HCT116 (cell line): ENCODE data around the gene ANAPC1. TPM values are rescaled to one million over a fixed set of nuclear protein-coding genes. Genes with fewer than 3 reads are reported as not detected.

Experiments used
- ATAC-seq: fragments of 200-7000 bp; cut with Tn5 transposase; 2 replicates; pipeline ENCODE4 v1.9.1; 2020; ENCODE audit warnings: mild to moderate bottlenecking, moderate library complexity
- Bru-seq: library from RNA; stranded (reverse); fragments of 400-500 nt; gene quantifications from one replicate; lab custom pipeline; 2021; lab: Mats Ljungman, UMichigan
- BruChase-seq, 2 experiments: library from RNA; stranded (reverse); fragments of 400-500 nt; gene quantifications; one replicate each; lab custom pipeline; 2021; lab: Mats Ljungman, UMichigan
- BruUV-seq: library from RNA; stranded (reverse); fragments of 400-500 nt; replicated peaks from 2 replicates; lab custom pipeline; 2021; lab: Mats Ljungman, UMichigan
- CTCF ChIA-PET: fragments of 300-600 bp; sonication (Branson Sonifier 250); formaldehyde crosslinking; loops from one replicate; lab custom pipeline; 2021; ENCODE audit warnings: antibody characterized with exemption; lab: Charles Lee
- POLR2A ChIA-PET: fragments of 300-600, 350-600 bp; sonication (Branson Sonifier 250); formaldehyde crosslinking; loops from one replicate; lab custom pipeline; 2021; ENCODE audit warnings: antibody characterized with exemption; lab: Charles Lee
- RAD21 ChIA-PET, 2 experiments: fragments of 300-600 bp; sonication (Branson Sonifier 250); formaldehyde crosslinking; loops; one replicate each; lab custom pipeline; 2023; ENCODE audit warnings: low total read pairs in 2 of 2; ENCODE audit not compliant: uncharacterized antibody in 2 of 2, unreplicated experiment in 2 of 2, low non-redundant PET in 1 of 2; lab: Charles Lee
- DNase-seq: peaks from one replicate; pipeline ENCODE4 v3.0.0-alpha.2; 2010; ENCODE audit warnings: low read depth, low spot score
- H2AFZ ChIP-seq: fragments of 200-600 bp; shearing (Covaris generic), sonication (generic); 2 replicates; pipeline ENCODE4 v1.6.1; 2017; ENCODE audit warnings: low read depth, mixed run types, mixed read lengths, antibody characterized with exemption, low read length; ENCODE audit not compliant: poor library complexity, severe bottlenecking
- H3K27ac ChIP-seq: 2 replicates; pipeline ENCODE4 v1.5.1; 2012; ENCODE audit warnings: low read depth, low read length
- H3K27me3 ChIP-seq: fragments of 200-600 bp; sonication (generic); 2 replicates; pipeline ENCODE4 v1.6.1; 2016; ENCODE audit warnings: mixed run types, low read length, mixed read lengths; ENCODE audit not compliant: insufficient read depth
- H3K36me3 ChIP-seq, 2 experiments: fragments of 200-500 bp in 1 of 2; fragments of 200-600 bp in 1 of 2; sonication (Bioruptor generic) in 1 of 2; sonication (generic) in 1 of 2; 2 replicates each; pipeline versions ENCODE4 v1.5.1 to v1.6.1; 2014 to 2016; ENCODE audit warnings: low read length in 2 of 2, inconsistent platforms in 1 of 2, mixed read lengths in 1 of 2, mixed run types in 1 of 2; ENCODE audit not compliant: insufficient read depth in 2 of 2, control insufficient read depth in 1 of 2
- H3K4me1 ChIP-seq, 2 experiments: fragments of 200-600 bp in 1 of 2; sonication (generic) in 1 of 2; 2 replicates each; pipeline versions ENCODE4 v1.5.1 to v1.6.1; 2012 to 2017; ENCODE audit warnings: low read length in 2 of 2, inconsistent platforms in 1 of 2, mild to moderate bottlenecking in 1 of 2, mixed read lengths in 1 of 2, mixed run types in 1 of 2, moderate library complexity in 1 of 2; ENCODE audit not compliant: insufficient read depth in 2 of 2, control insufficient read depth in 1 of 2
- H3K4me2 ChIP-seq: fragments of 200-600 bp; sonication (generic); 2 replicates; pipeline ENCODE4 v1.6.1; 2017; ENCODE audit warnings: mixed run types, low read length, mixed read lengths
- H3K4me3 ChIP-seq, 2 experiments: fragments of 200-600 bp in 1 of 2; sonication (generic) in 1 of 2; replicated peaks in 1 of 2; 2 replicates each; pipeline ENCODE4 v1.5.1; 2011 to 2016; ENCODE audit warnings: low read length in 2 of 2, control low read depth in 1 of 2, low read depth in 1 of 2, mild to moderate bottlenecking in 1 of 2, mixed read lengths in 1 of 2, mixed run types in 1 of 2
- H3K79me2 ChIP-seq: fragments of 200-600 bp; sonication (generic); 2 replicates; pipeline ENCODE4 v1.6.1; 2017; ENCODE audit warnings: mild to moderate bottlenecking, mixed run types, low read length, moderate library complexity, mixed read lengths; ENCODE audit not compliant: insufficient read depth
- H3K9ac ChIP-seq: fragments of 200-600 bp; sonication (generic); 2 replicates; pipeline ENCODE4 v1.6.1; 2016; ENCODE audit warnings: low read length, mixed read lengths
- H3K9me2 ChIP-seq: fragments of 200-600 bp; sonication (generic), shearing (Covaris generic); 2 replicates; pipeline ENCODE4 v1.6.1; 2017; ENCODE audit warnings: mixed run types, mild to moderate bottlenecking, moderate library complexity; ENCODE audit not compliant: insufficient read depth
- H3K9me3 ChIP-seq, 2 experiments: fragments of 200-500 bp in 1 of 2; fragments of 200-600 bp in 1 of 2; sonication (Bioruptor generic) in 1 of 2; sonication (generic) in 1 of 2; 2 replicates each; pipeline ENCODE4 v1.6.1; 2014 to 2017; ENCODE audit warnings: low read length in 2 of 2, mixed read lengths in 2 of 2, inconsistent platforms in 1 of 2, low read depth in 1 of 2, mild to moderate bottlenecking in 1 of 2, mixed run types in 1 of 2, moderate library complexity in 1 of 2; ENCODE audit not compliant: control insufficient read depth in 1 of 2, insufficient read depth in 1 of 2
- H4K20me1 ChIP-seq: fragments of 200-600 bp; sonication (generic), shearing (Covaris generic); 2 replicates; pipeline ENCODE4 v1.6.1; 2017; ENCODE audit warnings: mixed run types, mild to moderate bottlenecking, moderate library complexity; ENCODE audit not compliant: insufficient read depth
- CBX3 ChIP-seq: IDR thresholded peaks from 2 replicates; pipeline ENCODE4 v1.6.1; 2012; ENCODE audit warnings: low read depth
- CEBPB ChIP-seq: IDR thresholded peaks from 2 replicates; pipeline ENCODE4 v1.6.1; 2012; ENCODE audit warnings: low read depth
- EGR1 ChIP-seq: IDR thresholded peaks from 2 replicates; pipeline ENCODE4 v1.6.1; 2012; ENCODE audit warnings: low read depth
- ELF1 ChIP-seq: IDR thresholded peaks from 2 replicates; pipeline ENCODE4 v1.6.1; 2012; ENCODE audit warnings: low read depth, borderline replicate concordance
- EZH2 ChIP-seq: fragments of 200-600 bp; sonication (generic); IDR thresholded peaks from 2 replicates; pipeline ENCODE4 v1.6.1; 2017; ENCODE audit warnings: antibody characterized with exemption, mixed run types
- EZH2phosphoT487 ChIP-seq: fragments of 200-600 bp; IDR thresholded peaks from 2 replicates; pipeline ENCODE4 v1.6.1; 2018; ENCODE audit warnings: antibody characterized with exemption, borderline replicate concordance
- FOSL1 ChIP-seq: IDR thresholded peaks from 2 replicates; pipeline ENCODE4 v1.6.1; 2012; ENCODE audit warnings: low read depth
- JUND ChIP-seq: IDR thresholded peaks from 2 replicates; pipeline ENCODE4 v1.6.1; 2012
- POLR2A ChIP-seq: IDR thresholded peaks from 2 replicates; pipeline ENCODE4 v1.7.0; 2011; ENCODE audit warnings: borderline replicate concordance; ENCODE audit not compliant: insufficient read depth, insufficient read length; ENCODE audit errors: extremely low read depth
- POLR2AphosphoS5 ChIP-seq: IDR thresholded peaks from 2 replicates; pipeline ENCODE4 v1.6.1; 2011; ENCODE audit warnings: mild to moderate bottlenecking, low read depth, low read length, moderate library complexity
- RAD21 ChIP-seq: IDR thresholded peaks from 2 replicates; pipeline ENCODE4 v1.6.1; 2012; ENCODE audit warnings: low read depth, mild to moderate bottlenecking
- SIN3A ChIP-seq: IDR thresholded peaks from 2 replicates; pipeline ENCODE4 v1.6.1; 2012; ENCODE audit warnings: low read depth
- SRF ChIP-seq: IDR thresholded peaks from 2 replicates; pipeline ENCODE4 v1.6.1; 2012; ENCODE audit warnings: low read depth
- YY1 ChIP-seq: IDR thresholded peaks from 2 replicates; pipeline ENCODE4 v1.6.1; 2011; ENCODE audit warnings: low read length, low read depth, moderate library complexity, mild to moderate bottlenecking; ENCODE audit not compliant: insufficient replicate concordance; ENCODE audit errors: extremely low read depth
- ZFX ChIP-seq: fragments of 450-650 bp; IDR thresholded peaks from 2 replicates; pipeline ENCODE4 v1.6.1; 2017
- ZNF274 ChIP-seq: fragments of 200-500 bp; sonication (Bioruptor generic); IDR thresholded peaks from 2 replicates; pipeline ENCODE4 v1.6.1; 2014; ENCODE audit warnings: mild to moderate bottlenecking, low read depth, low read length, inconsistent platforms
- intact Hi-C: fragments of 100-400 bp; cut with micrococcal nuclease; formaldehyde crosslinking; loops from 2 replicates; pipeline ENCODE4 v1.10.0; 2022
- long read RNA-seq: library from polyadenylated mRNA; unstranded; transcript quantifications from one replicate; pipeline ENCODE4 v2.0.0, GENCODE V29; 2021; ENCODE audit not compliant: unreplicated experiment
- polyA plus RNA-seq: library from polyadenylated mRNA; unstranded; fragments of >200 nt; gene quantifications from 2 replicates; pipeline ENCODE4 v1.2.1, GENCODE V29; 2012; ENCODE audit warnings: missing spikeins
- total RNA-seq: library from RNA; stranded (reverse); gene quantifications from one replicate; pipeline ENCODE4 v1.2.1, GENCODE V29; 2021; ENCODE audit not compliant: unreplicated experiment
- TF ChIP-seq, protein P1 (sequence below): IDR thresholded peaks from 2 replicates; pipeline ENCODE4 v1.6.1; 2011; ENCODE audit warnings: mild to moderate bottlenecking, low read length, moderate library complexity; ENCODE audit not compliant: insufficient replicate concordance; ENCODE audit errors: extremely low read depth
- TF ChIP-seq, protein P2 (sequence below): IDR thresholded peaks from 2 replicates; pipeline ENCODE4 v1.6.1; 2012

The ANAPC1 gene, protein sequence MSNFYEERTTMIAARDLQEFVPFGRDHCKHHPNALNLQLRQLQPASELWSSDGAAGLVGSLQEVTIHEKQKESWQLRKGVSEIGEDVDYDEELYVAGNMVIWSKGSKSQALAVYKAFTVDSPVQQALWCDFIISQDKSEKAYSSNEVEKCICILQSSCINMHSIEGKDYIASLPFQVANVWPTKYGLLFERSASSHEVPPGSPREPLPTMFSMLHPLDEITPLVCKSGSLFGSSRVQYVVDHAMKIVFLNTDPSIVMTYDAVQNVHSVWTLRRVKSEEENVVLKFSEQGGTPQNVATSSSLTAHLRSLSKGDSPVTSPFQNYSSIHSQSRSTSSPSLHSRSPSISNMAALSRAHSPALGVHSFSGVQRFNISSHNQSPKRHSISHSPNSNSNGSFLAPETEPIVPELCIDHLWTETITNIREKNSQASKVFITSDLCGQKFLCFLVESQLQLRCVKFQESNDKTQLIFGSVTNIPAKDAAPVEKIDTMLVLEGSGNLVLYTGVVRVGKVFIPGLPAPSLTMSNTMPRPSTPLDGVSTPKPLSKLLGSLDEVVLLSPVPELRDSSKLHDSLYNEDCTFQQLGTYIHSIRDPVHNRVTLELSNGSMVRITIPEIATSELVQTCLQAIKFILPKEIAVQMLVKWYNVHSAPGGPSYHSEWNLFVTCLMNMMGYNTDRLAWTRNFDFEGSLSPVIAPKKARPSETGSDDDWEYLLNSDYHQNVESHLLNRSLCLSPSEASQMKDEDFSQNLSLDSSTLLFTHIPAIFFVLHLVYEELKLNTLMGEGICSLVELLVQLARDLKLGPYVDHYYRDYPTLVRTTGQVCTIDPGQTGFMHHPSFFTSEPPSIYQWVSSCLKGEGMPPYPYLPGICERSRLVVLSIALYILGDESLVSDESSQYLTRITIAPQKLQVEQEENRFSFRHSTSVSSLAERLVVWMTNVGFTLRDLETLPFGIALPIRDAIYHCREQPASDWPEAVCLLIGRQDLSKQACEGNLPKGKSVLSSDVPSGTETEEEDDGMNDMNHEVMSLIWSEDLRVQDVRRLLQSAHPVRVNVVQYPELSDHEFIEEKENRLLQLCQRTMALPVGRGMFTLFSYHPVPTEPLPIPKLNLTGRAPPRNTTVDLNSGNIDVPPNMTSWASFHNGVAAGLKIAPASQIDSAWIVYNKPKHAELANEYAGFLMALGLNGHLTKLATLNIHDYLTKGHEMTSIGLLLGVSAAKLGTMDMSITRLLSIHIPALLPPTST (N-terminal part only)
- total RNA-seq = 76.5 TPM
- polyA plus RNA-seq = 24.0 and 26.5 TPM in 2 replicates
- percentile 85 among the genes with signal in this experiment for Bru-seq, nascent RNA
- BruChase-seq, experiment 1, labeled RNA remaining after a 6-hour chase = percentile 86 among the genes with signal in this experiment
- BruChase-seq, experiment 2, labeled RNA remaining after a 2-hour chase = percentile 85 among the genes with signal in this experiment
- long read RNA-seq, full-length matches to known transcripts = 19 of 53 reads
- long read RNA-seq, partial matches to known transcripts = 23 of 53 reads
- long read RNA-seq, other reads (novel, unspliced or antisense) = 11 of 53 reads

DNA sequence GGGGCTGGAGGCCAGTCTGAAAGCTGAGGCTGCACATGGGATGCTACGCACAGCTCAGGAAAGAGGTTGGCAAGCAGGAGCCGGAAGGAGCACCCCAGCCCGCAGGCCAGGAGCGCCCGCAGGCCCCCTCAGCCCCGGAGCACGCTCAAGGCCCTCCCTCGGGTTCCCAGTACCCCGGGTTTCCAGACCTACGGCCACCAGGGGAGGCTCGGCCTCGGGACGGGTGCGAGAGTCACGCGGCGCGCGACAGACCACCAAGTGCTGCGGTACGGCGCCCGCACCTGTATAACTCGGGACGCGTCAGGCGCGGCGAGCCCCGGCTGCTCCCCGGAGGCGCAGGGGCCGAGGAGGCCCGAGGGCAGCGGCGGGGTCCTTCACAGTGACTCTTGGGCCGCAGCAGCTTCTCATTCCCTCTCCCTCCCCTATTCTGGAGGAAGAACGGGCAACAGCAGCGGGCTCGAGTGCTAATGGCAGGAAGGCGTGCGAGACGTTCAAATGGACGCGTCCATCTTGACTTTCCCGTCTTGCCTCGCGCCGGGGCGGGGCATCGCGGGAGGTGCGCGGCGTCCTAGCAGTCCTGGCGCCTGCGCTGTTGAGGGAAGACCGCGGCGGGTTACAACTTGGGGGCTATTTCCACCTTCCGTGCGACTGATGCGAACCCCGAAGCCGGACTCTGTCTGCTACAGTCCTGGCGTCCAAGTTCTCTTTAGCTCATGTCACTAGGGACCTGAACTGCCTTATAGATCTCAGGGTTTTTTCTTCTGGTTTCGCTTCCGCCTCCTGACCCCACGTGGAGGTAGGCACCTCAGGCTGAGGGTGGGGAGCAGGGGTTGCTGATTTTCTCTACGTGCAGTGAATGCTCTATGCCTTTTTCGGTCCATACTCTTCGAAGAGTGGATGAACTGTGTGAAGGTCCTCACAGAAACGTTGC, at the start of gene ANAPC1:
Gene ANAPC1 (minus strand): TSS at position 533 of the 931 bp plus-strand sequence. CDS start 3,368 bp downstream, outside the sequence.
- H3K79me2 ChIP-seq = peaks cover 36% of the 10 kb centered on the region
- peak; percentile 92 for ATAC-seq
- peak within 1 kb of the TSS; percentile 97 for H3K27ac ChIP-seq
- no peaks in the 10 kb centered on the region for H3K9me2 ChIP-seq
- peak; percentile 61 for DNase-seq
- peak within 1 kb of the TSS; percentile 96 to 99 for H3K4me3 ChIP-seq
- H4K20me1 ChIP-seq = no peaks in the 10 kb centered on the region
- H3K4me1 ChIP-seq = peaks cover 0 to 5% of the 10 kb centered on the region in 2 experiments; a peak in 1 of 4 replicates
- H3K4me2 ChIP-seq = peak within 1 kb of the TSS; percentile 88
- intact Hi-C loops = loop anchor here (10.0 kb wide), 1 partner anchor 391 kb away; the partner anchor contains the start of gene ZC3H6
- ChIA-PET CTCF (no interaction called here), RAD21 (interaction anchor here in 1 of 2 experiments (0.9 kb wide), 1 partner anchor 699 kb away, joined by 3 read pairs; no protein-coding TSS in a partner anchor), POLR2A (interaction anchor here (0.6 to 0.7 kb wide), 2 partner anchors 137 to 168 kb away, joined by 3 read pairs; no protein-coding TSS in a partner anchor)
- peak within 1 kb of the TSS; percentile 55 for H2AFZ ChIP-seq
- H3K9ac ChIP-seq = peak within 1 kb of the TSS; percentile 96
- no peaks in the 10 kb centered on the region for H3K27me3 ChIP-seq
- no peaks in the 10 kb centered on the region for H3K9me3 ChIP-seq
- peaks cover under 1 to 3% of the 10 kb centered on the region in 2 experiments; a peak in 1 of 4 replicates for H3K36me3 ChIP-seq
- TSS peak; percentile 94 for BruUV-seq
- TF ChIP-seq CEBPB (no peak), ZFX (peak; percentile 92), POLR2A (peak; percentile 94), SRF (no peak), SIN3A (peak; percentile 82; the same call in 1 of the 2 replicates), JUND (no peak), EZH2phosphoT487 (no peak), EGR1 (peak; percentile 26; the same call in 1 of the 2 replicates), FOSL1 (no peak), RAD21 (no peak), ZNF274 (no peak), ELF1 (no peak), POLR2AphosphoS5 (peak; percentile 97), CBX3 (no peak), EZH2 (no peak), YY1 (peak; percentile 95)
- TF ChIP-seq, protein P1, sequence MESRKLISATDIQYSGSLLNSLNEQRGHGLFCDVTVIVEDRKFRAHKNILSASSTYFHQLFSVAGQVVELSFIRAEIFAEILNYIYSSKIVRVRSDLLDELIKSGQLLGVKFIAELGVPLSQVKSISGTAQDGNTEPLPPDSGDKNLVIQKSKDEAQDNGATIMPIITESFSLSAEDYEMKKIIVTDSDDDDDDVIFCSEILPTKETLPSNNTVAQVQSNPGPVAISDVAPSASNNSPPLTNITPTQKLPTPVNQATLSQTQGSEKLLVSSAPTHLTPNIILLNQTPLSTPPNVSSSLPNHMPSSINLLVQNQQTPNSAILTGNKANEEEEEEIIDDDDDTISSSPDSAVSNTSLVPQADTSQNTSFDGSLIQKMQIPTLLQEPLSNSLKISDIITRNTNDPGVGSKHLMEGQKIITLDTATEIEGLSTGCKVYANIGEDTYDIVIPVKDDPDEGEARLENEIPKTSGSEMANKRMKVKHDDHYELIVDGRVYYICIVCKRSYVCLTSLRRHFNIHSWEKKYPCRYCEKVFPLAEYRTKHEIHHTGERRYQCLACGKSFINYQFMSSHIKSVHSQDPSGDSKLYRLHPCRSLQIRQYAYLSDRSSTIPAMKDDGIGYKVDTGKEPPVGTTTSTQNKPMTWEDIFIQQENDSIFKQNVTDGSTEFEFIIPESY = peak; percentile 24
- TF ChIP-seq, protein P2, sequence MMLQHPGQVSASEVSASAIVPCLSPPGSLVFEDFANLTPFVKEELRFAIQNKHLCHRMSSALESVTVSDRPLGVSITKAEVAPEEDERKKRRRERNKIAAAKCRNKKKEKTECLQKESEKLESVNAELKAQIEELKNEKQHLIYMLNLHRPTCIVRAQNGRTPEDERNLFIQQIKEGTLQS = no peak
